ENCODE measurements around the gene LIN37.

LIN37 gene, protein sequence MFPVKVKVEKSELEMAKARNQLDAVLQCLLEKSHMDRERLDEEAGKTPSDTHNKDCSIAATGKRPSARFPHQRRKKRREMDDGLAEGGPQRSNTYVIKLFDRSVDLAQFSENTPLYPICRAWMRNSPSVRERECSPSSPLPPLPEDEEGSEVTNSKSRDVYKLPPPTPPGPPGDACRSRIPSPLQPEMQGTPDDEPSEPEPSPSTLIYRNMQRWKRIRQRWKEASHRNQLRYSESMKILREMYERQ

DNA sequence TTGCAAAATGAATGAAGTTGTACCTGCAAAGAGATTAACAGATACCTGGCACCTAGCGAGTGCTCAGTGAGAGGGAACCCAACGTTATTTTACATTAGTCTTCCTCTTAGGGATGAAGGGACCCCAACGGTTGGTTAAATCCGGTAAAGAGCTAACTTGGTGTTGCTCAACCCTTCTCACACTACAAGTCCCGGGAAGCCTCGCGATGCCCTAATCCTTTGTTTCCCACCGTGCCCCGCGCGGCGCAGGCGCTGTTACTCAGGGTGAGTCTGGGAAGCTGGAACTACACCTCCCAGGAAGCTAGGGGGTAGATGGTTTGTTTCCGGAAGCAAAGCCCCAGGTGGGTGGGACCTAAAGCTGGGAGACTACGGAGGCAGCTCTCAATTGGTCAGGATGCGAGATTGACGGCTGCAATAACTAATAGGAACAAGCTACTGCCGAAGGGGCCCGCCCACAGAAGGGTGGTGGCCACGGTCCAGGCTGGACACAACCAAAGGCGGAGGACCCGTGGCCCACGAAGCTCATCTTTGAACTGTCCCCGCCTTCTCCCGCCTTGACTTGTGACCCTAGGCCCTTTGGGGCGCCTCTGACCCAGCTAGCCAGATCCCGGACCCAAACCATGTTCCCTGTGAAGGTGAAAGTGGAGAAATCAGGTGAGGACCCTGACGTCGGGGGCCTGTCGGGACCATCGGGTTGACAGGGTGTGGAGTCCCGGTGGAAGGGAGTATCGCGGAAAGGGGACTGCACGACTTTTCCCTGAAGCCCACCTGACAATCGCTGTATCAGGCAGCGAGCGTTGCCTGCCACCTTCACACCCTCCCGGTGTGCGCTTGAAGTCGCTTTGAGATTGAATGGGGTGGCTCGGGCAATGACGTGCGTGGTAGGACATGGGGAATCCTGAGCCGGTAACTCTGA, at the start of gene LIN37:
TSS of gene LIN37 (plus strand) at position 471 of the 915 bp plus-strand sequence. CDS start at position 620, 149 bp downstream.
- Histone ChIP-seq H3K36me3 (ENCODE audit: insufficient read depth, low read length) (peaks cover 3% of the 10 kb centered on the region; the same call in 1 of the 2 replicates), H3K27ac (peak within 1 kb of the TSS; percentile 37; the same call in 1 of the 2 replicates), H3K9me3 (ENCODE audit: low read depth, low read length) (no peaks in the 10 kb centered on the region), H3K4me3 (peak within 1 kb of the TSS; percentile 98), H3K9ac (ENCODE audit: insufficient read length) (peak within 1 kb of the TSS; percentile 91)
- peak; percentile 98 for DNase-seq (ENCODE audit: low read depth, low spot score)
- TF ChIP-seq FOXP2 (optimal IDR thresholded peaks at IDR 0.05; ENCODE audit: control extremely low read depth, extremely low read length, insufficient read depth) (no peak), POLR2AphosphoS5 (IDR thresholded peaks at IDR 0.05; ENCODE audit: borderline replicate concordance, low read depth, low read length) (peak; percentile 74), EZH2 (IDR thresholded peaks at IDR 0.05) (no peak)

- peak overlapping the region; percentile 71 for H3K4me3 ChIP-seq
- H3K9ac ChIP-seq (ENCODE audit: insufficient read length) = no peak overlapping the region
- no peaks in the 10 kb centered on the region for H3K9me3 ChIP-seq (ENCODE audit: low read depth, low read length)
- no peak overlapping the region for H3K27ac ChIP-seq
- DNase-seq (ENCODE audit: low read depth, low spot score) = peak; percentile 80
- TF ChIP-seq FOXP2 (optimal IDR thresholded peaks at IDR 0.05; ENCODE audit: control extremely low read depth, extremely low read length, insufficient read depth) = no peak
- no peak for TF ChIP-seq POLR2AphosphoS5 (IDR thresholded peaks at IDR 0.05; ENCODE audit: borderline replicate concordance, low read depth, low read length)
- TF ChIP-seq EZH2 (IDR thresholded peaks at IDR 0.05) = no peak
- no peaks in the 10 kb centered on the region for H3K36me3 ChIP-seq (ENCODE audit: insufficient read depth, low read length)
These were observed 46.0 kb upstream of the LIN37 start for GRCh38 chr19:35702223-35703012.

DNA sequence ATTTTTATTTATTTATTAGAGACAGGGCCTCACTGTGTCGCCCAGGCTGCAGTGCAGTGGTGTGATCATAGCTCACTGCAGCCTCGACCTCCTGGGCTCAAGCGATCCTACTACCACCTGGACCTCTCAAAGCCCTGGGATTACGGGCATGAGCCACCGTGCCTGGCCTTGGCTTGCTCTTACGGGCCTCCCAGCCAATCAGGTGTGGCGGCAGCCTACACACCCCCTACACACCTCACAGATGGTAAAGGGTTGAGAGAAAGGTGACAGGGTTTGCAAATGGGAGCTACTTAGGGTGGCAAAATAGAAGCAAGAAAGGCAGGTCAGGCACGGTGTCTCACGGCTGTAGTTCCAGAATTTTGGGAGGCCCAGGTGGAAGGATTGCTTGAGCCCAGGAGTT, 45.0 kb upstream of the LIN37 start:
- DNase-seq (ENCODE audit: low read depth, low spot score) = no peak
- TF ChIP-seq FOXP2 (optimal IDR thresholded peaks at IDR 0.05; ENCODE audit: control extremely low read depth, extremely low read length, insufficient read depth) = no peak
- no peak for TF ChIP-seq EZH2 (IDR thresholded peaks at IDR 0.05)
- no peak for TF ChIP-seq POLR2AphosphoS5 (IDR thresholded peaks at IDR 0.05; ENCODE audit: borderline replicate concordance, low read depth, low read length)
- Histone ChIP-seq H3K9me3 (ENCODE audit: low read depth, low read length) (no peaks in the 10 kb centered on the region), H3K27ac (no peak overlapping the region), H3K36me3 (ENCODE audit: insufficient read depth, low read length) (no peaks in the 10 kb centered on the region), H3K9ac (ENCODE audit: insufficient read length) (no peak overlapping the region), H3K4me3 (no peak overlapping the region)

- TF ChIP-seq FOXP2 (optimal IDR thresholded peaks at IDR 0.05; ENCODE audit: control extremely low read depth, extremely low read length, insufficient read depth) (no peak), POLR2AphosphoS5 (IDR thresholded peaks at IDR 0.05; ENCODE audit: borderline replicate concordance, low read depth, low read length) (no peak), EZH2 (IDR thresholded peaks at IDR 0.05) (no peak)
- no peak for DNase-seq (ENCODE audit: low read depth, low spot score)
- no peaks in the 10 kb centered on the region for H3K9me3 ChIP-seq (ENCODE audit: low read depth, low read length)
- no peak within 1 kb of the TSS for H3K9ac ChIP-seq (ENCODE audit: insufficient read length)
- H3K36me3 ChIP-seq (ENCODE audit: insufficient read depth, low read length) = no peaks in the 10 kb centered on the region
- no peak within 1 kb of the TSS for H3K27ac ChIP-seq
- no peak within 1 kb of the TSS for H3K4me3 ChIP-seq
These were observed 44.2 kb upstream of the LIN37 start, which contains the start of gene ZBTB32 for GRCh38 chr19:35704218-35704617. Gene ZBTB32 (plus strand): TSS chr19:35704558. CDS start chr19:35714627, 10,069 bp downstream.

GRCh38 chr19:35708391-35708790, 40.0 kb upstream of the LIN37 start:
- Histone ChIP-seq H3K4me3 (no peak overlapping the region), H3K9ac (ENCODE audit: insufficient read length) (no peak overlapping the region), H3K36me3 (ENCODE audit: insufficient read depth, low read length) (no peaks in the 10 kb centered on the region), H3K9me3 (ENCODE audit: low read depth, low read length) (no peaks in the 10 kb centered on the region), H3K27ac (no peak overlapping the region)
- TF ChIP-seq POLR2AphosphoS5 (IDR thresholded peaks at IDR 0.05; ENCODE audit: borderline replicate concordance, low read depth, low read length) (no peak), EZH2 (IDR thresholded peaks at IDR 0.05) (no peak), FOXP2 (optimal IDR thresholded peaks at IDR 0.05; ENCODE audit: control extremely low read depth, extremely low read length, insufficient read depth) (no peak)
- no peak for DNase-seq (ENCODE audit: low read depth, low spot score)

DNA sequence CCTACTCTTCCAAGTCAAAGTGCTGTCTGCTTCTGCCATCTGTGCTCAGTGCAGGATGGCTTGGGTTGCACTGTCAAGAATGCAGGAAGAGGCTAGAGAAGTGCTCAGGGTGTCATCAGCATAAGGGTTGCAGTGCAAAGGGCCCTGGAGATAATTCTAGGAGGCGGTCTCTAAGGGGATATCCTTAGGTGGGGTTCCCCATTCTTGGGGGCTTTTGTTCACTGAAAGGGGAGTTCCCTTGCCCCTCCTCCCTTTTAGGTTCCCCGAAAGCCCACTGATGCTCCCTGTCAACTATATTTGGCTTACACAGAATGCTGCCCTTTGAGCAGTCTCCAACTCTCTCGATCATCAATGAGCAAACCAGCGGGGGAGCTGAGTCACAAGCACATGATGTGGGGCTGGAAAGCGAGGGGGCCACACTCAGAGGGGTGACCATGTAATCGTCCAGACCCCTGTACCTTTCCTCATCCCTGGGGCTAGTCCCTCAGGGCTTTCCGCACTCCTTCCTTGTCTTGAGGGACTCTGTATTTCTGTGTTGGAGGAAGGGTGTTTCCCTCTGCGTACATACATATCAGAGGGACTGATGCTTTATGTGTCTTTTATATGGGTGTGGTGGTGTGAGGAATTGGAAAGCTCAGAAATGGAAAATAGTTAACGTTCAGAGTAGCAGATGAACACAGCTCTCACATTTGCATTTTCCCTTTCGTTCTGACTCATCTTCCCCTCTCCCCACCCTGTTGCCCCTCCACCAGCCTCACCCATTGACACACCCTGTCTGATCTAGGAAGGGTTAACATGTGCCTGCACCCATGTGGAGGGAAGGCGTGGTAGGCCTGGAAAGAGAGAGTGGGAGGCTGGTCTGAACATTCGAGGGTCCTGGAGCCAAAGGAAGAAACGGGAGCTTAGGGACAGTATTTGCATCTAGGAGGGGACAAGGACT, 37.3 kb upstream of the LIN37 start:
- Histone ChIP-seq H3K27ac (no peak overlapping the region), H3K36me3 (ENCODE audit: insufficient read depth, low read length) (no peaks in the 10 kb centered on the region), H3K9ac (ENCODE audit: insufficient read length) (no peak overlapping the region), H3K9me3 (ENCODE audit: low read depth, low read length) (no peaks in the 10 kb centered on the region), H3K4me3 (no peak overlapping the region)
- DNase-seq (ENCODE audit: low read depth, low spot score) = no peak
- no peak for TF ChIP-seq EZH2 (IDR thresholded peaks at IDR 0.05)
- TF ChIP-seq POLR2AphosphoS5 (IDR thresholded peaks at IDR 0.05; ENCODE audit: borderline replicate concordance, low read depth, low read length) = no peak
- no peak for TF ChIP-seq FOXP2 (optimal IDR thresholded peaks at IDR 0.05; ENCODE audit: control extremely low read depth, extremely low read length, insufficient read depth)

All from SK-N-MC (cell line).